ENCODE data around the gene SYT8. TPM values are rescaled to one million over a fixed set of nuclear protein-coding genes. Genes with fewer than 3 reads are reported as not detected.

SYT8 gene
- total and polyA plus RNA-seq, 5 experiments from 2014 or later, result not detected

DNA sequence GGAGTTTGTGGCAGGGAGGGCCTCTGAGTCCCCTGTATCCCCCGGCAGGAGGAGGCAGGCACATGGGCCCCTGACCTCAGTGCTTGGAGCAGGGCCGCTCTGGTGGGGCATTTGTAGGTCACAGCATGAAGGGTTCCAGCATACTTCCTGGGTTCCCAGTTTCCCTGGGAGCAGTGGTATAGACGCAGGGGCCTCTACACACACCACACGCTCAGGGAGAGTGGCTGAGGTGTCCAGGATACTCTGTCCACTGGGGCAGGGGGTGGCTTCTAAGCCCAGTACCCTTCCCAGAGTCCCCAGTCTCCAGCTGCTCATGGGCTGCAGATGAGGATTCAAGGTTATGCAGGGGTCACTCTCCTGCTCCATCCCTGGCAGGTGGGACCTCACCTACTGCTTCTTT lies 24.2 kb downstream of the SYT8 start:
- H3K4me3 Mint-ChIP-seq, result peak overlapping the region in 3 of 10 donors; percentile 6 to 51 (median 26)
- H3K9me3 Mint-ChIP-seq, result no peaks in the 10 kb centered on the region
- H3K27me3 Mint-ChIP-seq, result no peaks in the 10 kb centered on the region
- POLR2A ChIA-PET, result interaction anchor here (4.6 kb wide), 1 partner anchor 11 kb away, joined by 24 read pairs; no protein-coding TSS in a partner anchor
- H3K36me3 Mint-ChIP-seq, result peaks cover 0 to 17% (median 0%) of the 10 kb centered on the region in 3 donors
- H3K27ac Mint-ChIP-seq, result peak overlapping the region in 6 of 10 donors; percentile 9 to 80 (median 56)
- no peak for ATAC-seq
- peaks cover 11 to 39% (median 28%) of the 10 kb centered on the region in 4 donors for H3K4me1 Mint-ChIP-seq
- DNase-seq, result no peak

DNA sequence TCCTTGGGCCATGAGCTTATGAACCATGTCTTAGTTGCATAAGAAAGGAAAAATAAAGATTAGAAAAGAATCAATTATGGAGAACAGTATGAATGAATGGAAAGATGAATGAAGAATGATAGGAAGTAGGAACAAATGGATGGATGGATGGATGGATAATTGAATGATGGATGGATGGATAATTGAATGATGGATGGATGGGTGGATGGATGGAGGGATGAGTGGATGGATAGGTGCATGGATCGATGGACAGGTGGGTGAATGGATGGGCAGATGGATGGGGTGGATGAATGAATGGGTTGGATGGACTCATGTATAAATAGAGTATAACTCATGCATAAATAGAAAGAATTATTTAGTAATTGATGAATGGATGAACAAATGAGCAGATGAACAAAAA lies 25.3 kb downstream of the SYT8 start:
- peaks cover 18 to 43% (median 32%) of the 10 kb centered on the region in 4 donors for H3K4me1 Mint-ChIP-seq
- DNase-seq (no peak), ATAC-seq (no peak)
- H3K27ac Mint-ChIP-seq, result no peak overlapping the region
- peaks cover 0 to 18% (median 0%) of the 10 kb centered on the region in 3 donors for H3K36me3 Mint-ChIP-seq
- H3K4me3 Mint-ChIP-seq, result no peak overlapping the region
- POLR2A ChIA-PET, result no interaction called here
- H3K27me3 Mint-ChIP-seq, result no peaks in the 10 kb centered on the region
- no peaks in the 10 kb centered on the region for H3K9me3 Mint-ChIP-seq

DNA sequence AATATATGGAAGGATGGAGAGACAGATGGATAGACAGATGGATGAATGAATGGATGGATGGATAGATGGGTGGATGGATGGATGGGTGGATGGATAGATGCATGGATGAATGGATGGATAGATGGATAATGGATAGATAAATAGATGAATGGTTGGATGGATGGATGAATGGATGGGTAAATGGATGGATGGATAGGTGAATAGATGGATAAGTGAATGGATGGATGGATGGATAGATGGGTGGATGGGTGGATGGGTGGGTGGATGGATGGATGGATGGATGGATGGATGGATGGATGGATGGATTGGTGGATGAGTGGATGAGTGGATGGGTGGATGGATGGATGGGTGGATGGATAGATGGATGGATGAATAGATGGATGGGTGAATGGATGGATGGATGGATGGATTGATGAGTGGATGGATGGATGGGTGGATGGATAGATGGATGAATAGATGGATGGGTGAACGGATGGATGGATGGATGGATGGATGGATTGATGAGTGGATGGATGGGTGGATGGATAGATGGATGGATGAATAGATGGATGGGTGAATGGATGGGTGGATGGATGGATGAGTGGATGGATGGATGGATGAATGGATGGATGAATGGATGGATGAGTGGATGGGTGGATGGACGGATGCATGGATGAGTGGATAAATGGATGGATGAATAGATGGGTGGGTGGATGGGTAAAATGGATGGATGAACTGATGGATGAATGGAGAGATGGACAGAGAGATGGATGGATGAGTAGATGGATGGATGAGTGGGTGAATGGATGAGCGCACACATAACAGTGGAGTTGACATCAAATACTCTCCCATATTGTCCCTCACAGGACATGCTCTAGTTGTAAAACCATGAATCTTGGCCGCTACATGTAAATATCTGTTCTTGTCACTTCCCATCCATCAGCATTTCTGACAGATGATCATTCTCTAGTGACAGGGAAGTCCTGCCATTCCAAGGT lies 26.9 kb downstream of the SYT8 start:
- Mint-ChIP-seq H3K36me3 (peaks cover 0 to 22% (median 0%) of the 10 kb centered on the region in 3 donors), H3K27me3 (no peaks in the 10 kb centered on the region), H3K4me1 (peaks cover 23 to 44% (median 32%) of the 10 kb centered on the region in 4 donors), H3K4me3 (no peak overlapping the region), H3K9me3 (no peaks in the 10 kb centered on the region), H3K27ac (no peak overlapping the region)
- no peak for DNase-seq
- POLR2A ChIA-PET, result no interaction called here
- no peak for ATAC-seq

DNA sequence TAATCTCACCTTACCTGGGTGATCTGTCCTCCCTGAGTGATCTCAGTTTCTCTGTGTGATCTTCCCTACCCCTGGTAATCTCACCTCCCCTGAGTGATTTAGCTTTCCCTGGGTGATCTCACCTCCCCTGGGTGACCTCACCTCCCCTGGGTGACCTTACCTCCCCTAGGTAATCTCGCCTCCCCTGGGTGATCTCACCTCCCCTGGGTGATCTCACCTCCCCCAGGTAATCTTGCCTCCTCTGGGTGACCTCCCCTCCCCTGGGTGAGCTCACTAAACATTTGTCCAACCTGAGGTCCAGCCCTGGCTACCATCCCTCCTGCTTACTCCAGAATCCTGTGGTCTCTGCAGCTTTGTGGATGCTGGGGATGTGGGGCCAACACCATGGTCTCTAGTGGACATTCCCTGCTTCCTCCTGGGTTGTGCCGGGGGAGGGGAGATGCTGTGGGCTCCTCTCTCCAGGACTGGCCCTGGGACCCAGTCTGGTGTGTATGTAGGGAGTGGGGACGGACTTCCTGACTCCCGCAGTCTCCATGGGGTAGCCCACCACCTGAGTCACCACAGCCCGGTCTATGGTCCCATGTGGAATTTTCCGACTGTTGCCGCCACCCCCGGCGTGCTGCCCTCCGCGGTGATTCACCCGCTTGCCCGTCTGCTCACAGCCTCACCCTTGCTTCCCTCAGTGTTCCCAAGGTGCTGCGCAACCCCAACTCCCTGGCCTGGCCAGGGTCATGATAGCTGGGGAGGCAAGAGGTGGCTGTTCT lies 28.0 kb downstream of the SYT8 start:
- POLR2A ChIA-PET, result interaction anchor here (1.6 kb wide), 1 partner anchor 9 kb away, joined by 5 read pairs; no protein-coding TSS in a partner anchor
- H3K4me3 Mint-ChIP-seq, result peak overlapping the region in 1 of 10 donors; percentile 30
- peak overlapping the region in 5 of 10 donors; percentile 14 to 78 (median 39) for H3K27ac Mint-ChIP-seq

DNA sequence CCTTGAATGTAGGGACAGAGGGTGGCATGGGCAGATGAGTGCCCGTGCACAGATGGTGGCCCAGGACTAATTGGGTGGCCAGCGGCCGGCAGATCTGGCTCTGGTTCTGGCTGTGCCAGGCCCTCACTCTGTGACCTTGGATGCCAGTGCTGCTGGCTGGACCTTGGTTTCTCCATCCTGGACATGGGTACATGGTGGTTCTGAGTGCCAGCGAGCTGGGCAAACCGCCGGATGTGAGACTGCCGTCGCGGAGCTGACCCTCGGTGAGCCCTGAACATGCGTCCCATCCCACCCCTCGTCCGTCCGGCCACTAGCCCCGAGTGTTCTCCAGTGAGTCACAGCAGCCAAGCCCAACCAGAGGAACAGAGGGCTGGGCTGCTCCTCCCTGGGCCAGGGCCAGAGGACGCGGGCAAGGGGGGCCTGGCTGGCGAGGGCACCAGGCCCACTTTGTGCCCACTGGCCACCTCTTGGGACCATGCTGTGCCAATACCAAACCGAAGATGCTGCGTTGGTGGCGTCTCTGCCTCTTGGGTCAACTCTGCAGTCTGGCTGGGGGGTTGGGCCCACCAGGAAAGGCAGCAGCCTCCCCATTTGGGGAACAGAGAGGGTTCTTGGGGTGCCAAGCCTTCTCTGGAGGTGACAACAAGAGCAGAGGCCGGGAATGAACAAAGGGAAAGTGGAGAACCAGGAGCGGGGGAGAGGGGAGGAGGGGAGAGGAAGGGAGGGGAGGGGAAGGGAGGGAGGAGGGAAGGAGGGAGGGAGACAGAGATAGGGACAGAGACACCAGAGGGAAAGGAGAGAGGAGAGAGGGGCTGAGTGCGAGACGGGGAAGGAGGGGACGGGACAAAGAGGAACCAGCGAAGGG lies 28.8 kb downstream of the SYT8 start:
- POLR2A ChIA-PET, result interaction anchor here (1.6 kb wide), 1 partner anchor 10 kb away, joined by 5 read pairs; no protein-coding TSS in a partner anchor
- DNase-seq, result no peak
- peaks cover 20 to 47% (median 39%) of the 10 kb centered on the region in 4 donors for H3K4me1 Mint-ChIP-seq
- H3K9me3 Mint-ChIP-seq, result no peaks in the 10 kb centered on the region
- peak overlapping the region in 6 of 10 donors; percentile 2 to 90 (median 56) for H3K27ac Mint-ChIP-seq
- H3K4me3 Mint-ChIP-seq, result peak overlapping the region in 1 of 10 donors; percentile 13
- peaks cover 0 to 16% (median 0%) of the 10 kb centered on the region in 3 donors for H3K36me3 Mint-ChIP-seq
- no peaks in the 10 kb centered on the region for H3K27me3 Mint-ChIP-seq
- ATAC-seq, result peak in 1 of 2 donors; percentile 53

More for the DNA sequence above, 28.0 kb downstream of the SYT8 start:
- H3K27me3 Mint-ChIP-seq, result no peaks in the 10 kb centered on the region
- ATAC-seq (no peak), DNase-seq (no peak)
- peaks cover 23 to 45% (median 37%) of the 10 kb centered on the region in 4 donors for H3K4me1 Mint-ChIP-seq
- peaks cover 0 to 21% (median 0%) of the 10 kb centered on the region in 3 donors for H3K36me3 Mint-ChIP-seq
- H3K9me3 Mint-ChIP-seq, result no peaks in the 10 kb centered on the region

DNA sequence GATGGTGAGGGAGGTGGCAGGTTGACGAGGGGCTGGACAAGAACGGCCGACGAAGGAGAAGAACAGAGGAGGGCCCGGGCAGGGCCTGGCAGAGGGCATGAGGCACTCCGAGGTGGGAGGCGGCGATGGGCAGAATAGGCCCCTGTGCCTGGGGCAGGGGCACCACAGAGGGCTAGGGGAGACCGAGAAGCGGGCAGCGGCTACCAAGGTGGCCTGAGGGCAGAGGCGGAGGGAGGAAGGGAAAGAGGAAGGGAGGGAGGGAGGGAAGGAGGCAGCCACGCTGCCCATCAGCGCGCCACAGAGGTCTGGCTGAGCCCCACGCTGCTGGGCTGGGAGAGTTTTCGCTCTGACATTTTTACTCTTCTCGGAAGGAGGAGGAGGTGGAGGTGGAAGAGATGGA lies 29.4 kb downstream of the SYT8 start:
- Mint-ChIP-seq H3K27ac (peak overlapping the region in 6 of 10 donors; percentile 24 to 90 (median 68)), H3K4me1 (peaks cover 21 to 53% (median 40%) of the 10 kb centered on the region in 4 donors), H3K9me3 (no peaks in the 10 kb centered on the region), H3K4me3 (peak overlapping the region in 1 of 10 donors; percentile 13), H3K36me3 (peaks cover 0 to 14% (median 0%) of the 10 kb centered on the region in 3 donors), H3K27me3 (no peaks in the 10 kb centered on the region)
- ATAC-seq (no peak), DNase-seq (no peak)
- POLR2A ChIA-PET, result interaction anchor here (3.5 kb wide), 1 partner anchor 9 kb away, joined by 26 read pairs; no protein-coding TSS in a partner anchor

DNA sequence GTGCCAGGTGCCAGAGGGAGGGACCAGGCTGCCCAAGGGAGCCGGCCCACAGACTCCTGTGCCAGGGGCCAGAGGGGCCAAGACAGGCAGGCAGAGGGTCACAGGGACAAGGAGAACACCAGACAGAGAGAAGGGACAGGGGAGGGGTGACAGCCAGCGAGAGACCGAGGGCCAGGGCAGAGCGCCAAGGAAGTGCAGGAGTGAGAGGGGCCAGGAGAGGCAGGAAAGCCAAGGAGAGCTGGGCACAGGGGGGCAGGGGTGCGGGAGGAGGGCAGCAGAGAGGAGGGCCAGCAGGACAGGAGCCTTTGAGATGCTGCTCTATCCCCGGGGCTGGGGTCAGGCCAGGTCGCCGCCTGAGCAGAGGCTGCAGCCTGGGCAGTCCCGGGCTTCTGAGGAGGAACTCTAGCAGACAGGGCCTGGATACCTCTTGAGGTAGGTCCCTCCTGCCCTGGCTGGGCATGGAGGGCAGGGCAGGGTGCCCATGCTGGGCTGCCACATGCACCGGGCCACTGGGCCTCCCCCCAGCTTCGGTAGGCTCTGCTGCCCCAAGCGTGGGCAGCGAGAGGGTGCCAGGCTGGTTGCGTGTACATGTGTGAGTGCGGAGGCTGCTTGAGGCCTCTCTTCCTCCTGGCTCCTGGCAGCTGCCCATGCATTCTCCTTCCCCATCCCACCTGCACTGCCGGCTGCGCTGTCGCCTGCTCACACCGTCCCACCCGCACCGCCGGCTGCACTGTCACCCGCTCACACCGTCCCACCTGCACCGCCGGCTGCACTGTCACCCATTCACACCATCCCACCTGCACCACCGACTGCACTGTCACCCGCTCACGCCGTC lies 30.3 kb downstream of the SYT8 start:
- peaks cover 0 to 12% (median 0%) of the 10 kb centered on the region in 3 donors for H3K36me3 Mint-ChIP-seq
- POLR2A ChIA-PET, result interaction anchor here (0.7 to 3.5 kb wide), 4 partner anchors 10 to 521 kb away, joined by 3 to 26 read pairs (median 6); no protein-coding TSS in a partner anchor
- H3K27me3 Mint-ChIP-seq, result no peaks in the 10 kb centered on the region
- ATAC-seq, result no peak
- peak overlapping the region in 8 of 10 donors; percentile 16 to 89 (median 66) for H3K27ac Mint-ChIP-seq
- peaks cover 22 to 61% (median 46%) of the 10 kb centered on the region in 4 donors for H3K4me1 Mint-ChIP-seq
- no peaks in the 10 kb centered on the region for H3K9me3 Mint-ChIP-seq
- no peak for DNase-seq
- peak overlapping the region in 2 of 10 donors; percentile 26 to 79 for H3K4me3 Mint-ChIP-seq

DNA sequence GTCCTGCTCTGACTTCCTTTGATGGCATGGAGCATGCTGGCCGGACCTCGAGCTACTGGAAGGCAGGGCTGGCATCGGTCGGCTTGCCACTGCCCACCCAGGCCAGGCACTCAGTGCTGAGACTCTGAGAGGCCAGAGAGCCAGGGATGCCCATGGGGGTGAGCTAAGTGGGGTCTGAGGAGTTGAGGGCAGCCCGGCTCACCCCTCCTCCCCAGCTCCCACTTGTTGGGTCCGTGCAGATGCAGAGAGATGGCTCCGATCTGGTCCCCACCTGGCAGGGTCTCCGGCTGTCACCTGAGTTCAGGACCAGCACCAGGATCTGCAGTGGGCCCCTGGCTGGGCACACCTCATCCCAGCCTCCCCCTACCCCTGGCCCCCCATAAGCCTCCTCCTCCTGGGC lies 31.4 kb downstream of the SYT8 start:
- peaks cover 0 to 12% (median 0%) of the 10 kb centered on the region in 3 donors for H3K36me3 Mint-ChIP-seq
- ATAC-seq (no peak), DNase-seq (no peak)
- no peak overlapping the region for H3K4me3 Mint-ChIP-seq
- H3K4me1 Mint-ChIP-seq, result peaks cover 33 to 73% (median 57%) of the 10 kb centered on the region in 4 donors
- H3K27ac Mint-ChIP-seq, result peak overlapping the region in 6 of 10 donors; percentile 28 to 87 (median 50)
- POLR2A ChIA-PET, result interaction anchor here (1.8 to 3.5 kb wide), 3 partner anchors 11 to 17 kb away, joined by 5 to 26 read pairs (median 7); no protein-coding TSS in a partner anchor
- no peaks in the 10 kb centered on the region for H3K9me3 Mint-ChIP-seq
- H3K27me3 Mint-ChIP-seq, result no peaks in the 10 kb centered on the region

DNA sequence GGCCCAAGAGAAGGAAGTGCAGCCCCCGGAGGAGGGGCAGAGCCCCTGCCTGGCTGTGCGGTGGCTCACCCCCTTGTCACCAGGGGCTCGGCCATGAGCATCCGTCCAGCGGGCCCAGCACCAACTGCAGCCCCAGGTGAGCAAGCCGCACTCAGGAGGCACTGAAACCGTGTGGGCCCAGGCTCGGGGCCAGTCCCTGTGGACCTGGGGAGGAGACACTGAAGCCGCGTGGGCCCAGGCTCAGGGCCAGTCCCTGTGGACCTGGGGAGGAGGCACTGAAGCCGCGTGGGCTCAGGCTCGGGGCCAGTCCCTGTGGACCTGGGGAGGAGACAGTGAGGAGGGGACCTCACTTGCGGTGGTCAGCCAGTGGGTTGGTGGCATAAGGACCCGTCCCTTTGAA lies 32.0 kb downstream of the SYT8 start:
- POLR2A ChIA-PET, result interaction anchor here (2.3 to 3.5 kb wide), 2 partner anchors 12 to 16 kb away, joined by 7 to 26 read pairs; no protein-coding TSS in a partner anchor
- Mint-ChIP-seq H3K9me3 (no peaks in the 10 kb centered on the region), H3K27me3 (no peaks in the 10 kb centered on the region), H3K4me1 (peaks cover 33 to 78% (median 61%) of the 10 kb centered on the region in 4 donors), H3K4me3 (no peak overlapping the region), H3K27ac (peak overlapping the region in 1 of 10 donors; percentile 68), H3K36me3 (peaks cover 0 to 12% (median 0%) of the 10 kb centered on the region in 3 donors)
- DNase-seq (no peak), ATAC-seq (no peak)

DNA sequence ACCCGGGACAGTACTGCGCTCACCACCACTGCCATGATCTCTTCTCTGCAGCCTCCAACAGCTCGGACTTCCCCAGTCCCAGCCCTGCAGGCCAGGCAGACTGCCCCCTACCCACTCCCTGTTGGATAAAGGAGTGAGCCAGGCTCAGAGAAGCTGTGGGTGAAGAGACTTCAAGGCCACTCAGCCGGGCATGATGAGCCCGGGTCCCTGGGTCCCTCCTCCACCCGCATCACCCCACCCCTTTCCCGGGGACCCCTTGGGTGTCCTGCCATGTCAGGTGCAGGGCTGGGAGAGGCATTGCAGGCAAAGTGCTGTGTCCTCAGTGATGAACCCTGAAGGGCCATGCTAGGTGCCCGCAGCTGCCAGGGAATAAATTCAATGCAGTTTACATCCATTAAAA lies 32.6 kb downstream of the SYT8 start:
- no peak for DNase-seq
- peaks cover 35 to 85% (median 67%) of the 10 kb centered on the region in 4 donors for H3K4me1 Mint-ChIP-seq
- no peak for ATAC-seq
- H3K27me3 Mint-ChIP-seq, result no peaks in the 10 kb centered on the region
- H3K4me3 Mint-ChIP-seq, result no peak overlapping the region
- no peaks in the 10 kb centered on the region for H3K9me3 Mint-ChIP-seq
- H3K36me3 Mint-ChIP-seq, result peaks cover 0 to 12% (median 0%) of the 10 kb centered on the region in 3 donors
- POLR2A ChIA-PET, result interaction anchor here (2.3 to 3.5 kb wide), 2 partner anchors 12 to 17 kb away, joined by 7 to 26 read pairs; no protein-coding TSS in a partner anchor
- peak overlapping the region in 1 of 10 donors; percentile 25 for H3K27ac Mint-ChIP-seq

Data from naive thymus-derived CD8-positive, alpha-beta T cell (primary cell).